HepG2 (cell line): Measurements from ENCODE around the gene FAM118A. TPM values are rescaled to one million over a fixed set of nuclear protein-coding genes. Genes with fewer than 3 reads are reported as not detected.

Experiments
- FOSL1 ChIP-seq: sonication (generic); formaldehyde crosslinking; IDR thresholded peaks from 2 replicates; pipeline ENCODE4 v1.9.0; 2021; ENCODE audit warnings: missing genetic modification reagents, borderline replicate concordance
- FOXA1 ChIP-seq, 2 experiments: fragments of 450-650 bp in 1 of 2; sonication (generic) in 1 of 2; formaldehyde crosslinking in 1 of 2; IDR thresholded peaks; 2 replicates each; pipeline versions ENCODE4 v1.4.0 to v1.6.1; 2016 to 2020; ENCODE audit warnings: missing genetic modification reagents in 1 of 2
- ISX ChIP-seq: sonication (generic); formaldehyde crosslinking; conservative IDR thresholded peaks from 2 replicates; pipeline ENCODE4 v1.5.0; 2020; ENCODE audit warnings: missing genetic modification reagents
- MEIS2 ChIP-seq: sonication (generic); formaldehyde crosslinking; IDR thresholded peaks from 2 replicates; pipeline ENCODE4 v1.9.0; 2021; ENCODE audit warnings: mild to moderate bottlenecking, missing genetic modification reagents
- TAF1 ChIP-seq: sonication (generic); formaldehyde crosslinking; IDR thresholded peaks from 2 replicates; pipeline ENCODE4 v1.4.0; 2020; ENCODE audit warnings: missing genetic modification reagents
- ZNF605 ChIP-seq: sonication (generic); formaldehyde crosslinking; IDR thresholded peaks from 2 replicates; pipeline ENCODE4 v1.8.0; 2022; ENCODE audit warnings: mild to moderate bottlenecking, missing genetic modification reagents
- polyA plus RNA-seq, 8 experiments: library from polyadenylated mRNA; depleted of rRNA in 3 of 8; stranded (reverse) in 7 of 8; unstranded in 1 of 8; fragments of >200 nt; fragmentation: Illumina TruSeq in 4 of 8; extraction: Trizol in 4 of 8; gene quantifications; 2 replicates each; pipeline versions ENCODE4 v1.2.1 to v1.2.3, GENCODE V29; 2011 to 2016; ENCODE audit warnings: low read depth in 4 of 8, missing spikeins in 1 of 8, mixed read lengths in 1 of 8; ENCODE audit not compliant: insufficient read depth in 1 of 8
- total RNA-seq, 5 experiments: library from RNA; depleted of rRNA; stranded (reverse); fragments of >200 nt; fragmentation: Illumina TruSeq; extraction: Trizol; gene quantifications; 2 replicates each; pipeline ENCODE4 v1.2.3, GENCODE V29; 2016; ENCODE audit warnings: low read depth in 1 of 5
- TF ChIP-seq, protein P1 (sequence below): sonication (generic); formaldehyde crosslinking; IDR thresholded peaks from 2 replicates; pipeline ENCODE4 v1.5.0; 2020; ENCODE audit warnings: mild to moderate bottlenecking, missing genetic modification reagents
- TF ChIP-seq, protein P2 (sequence below): sonication (generic); formaldehyde crosslinking; IDR thresholded peaks from 2 replicates; pipeline ENCODE4 v1.4.0; 2020; ENCODE audit warnings: missing genetic modification reagents, mild to moderate bottlenecking, borderline replicate concordance

The FAM118A gene
- total and polyA plus RNA-seq, 2 of the 13 experiments (the other 11 are each of a cell fraction or from before 2014, with no cell fraction given), result 36.7 to 48.2 TPM

DNA sequence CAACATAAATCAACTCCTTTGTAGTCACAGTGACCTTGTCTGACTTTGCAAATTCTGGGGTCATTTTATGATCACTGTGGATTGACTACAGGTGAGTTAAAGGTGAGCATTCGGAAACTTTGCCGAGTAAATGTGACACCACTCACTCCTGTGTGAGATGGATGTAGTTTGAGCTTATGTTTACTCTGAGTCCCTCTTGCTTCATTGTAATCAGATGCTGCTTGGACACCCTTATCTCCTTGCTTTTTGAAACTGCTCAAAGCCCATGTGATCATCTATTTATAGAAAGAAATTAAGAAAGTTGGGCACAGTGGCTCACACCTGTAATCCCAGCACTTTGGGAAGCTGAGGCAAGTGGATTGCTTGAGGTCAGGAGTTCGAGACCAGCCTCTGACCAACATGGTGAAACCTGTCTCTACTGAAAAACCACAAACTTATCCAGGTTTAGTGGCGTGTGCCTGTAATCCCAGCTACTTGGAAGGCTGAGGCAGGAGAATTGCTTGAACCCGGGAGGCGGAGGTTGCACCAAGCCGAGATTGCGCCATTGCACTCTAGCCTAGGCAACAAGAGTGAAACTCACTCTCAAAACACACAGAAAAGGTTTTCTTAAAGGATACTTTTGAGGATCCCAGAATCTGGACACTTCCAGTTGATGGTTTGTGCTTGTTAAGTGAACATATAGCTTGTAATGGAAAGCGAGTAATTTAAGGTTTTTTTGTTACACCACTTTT, 7.2 kb downstream of the FAM118A start (continued):
- TF ChIP-seq, protein P1, sequence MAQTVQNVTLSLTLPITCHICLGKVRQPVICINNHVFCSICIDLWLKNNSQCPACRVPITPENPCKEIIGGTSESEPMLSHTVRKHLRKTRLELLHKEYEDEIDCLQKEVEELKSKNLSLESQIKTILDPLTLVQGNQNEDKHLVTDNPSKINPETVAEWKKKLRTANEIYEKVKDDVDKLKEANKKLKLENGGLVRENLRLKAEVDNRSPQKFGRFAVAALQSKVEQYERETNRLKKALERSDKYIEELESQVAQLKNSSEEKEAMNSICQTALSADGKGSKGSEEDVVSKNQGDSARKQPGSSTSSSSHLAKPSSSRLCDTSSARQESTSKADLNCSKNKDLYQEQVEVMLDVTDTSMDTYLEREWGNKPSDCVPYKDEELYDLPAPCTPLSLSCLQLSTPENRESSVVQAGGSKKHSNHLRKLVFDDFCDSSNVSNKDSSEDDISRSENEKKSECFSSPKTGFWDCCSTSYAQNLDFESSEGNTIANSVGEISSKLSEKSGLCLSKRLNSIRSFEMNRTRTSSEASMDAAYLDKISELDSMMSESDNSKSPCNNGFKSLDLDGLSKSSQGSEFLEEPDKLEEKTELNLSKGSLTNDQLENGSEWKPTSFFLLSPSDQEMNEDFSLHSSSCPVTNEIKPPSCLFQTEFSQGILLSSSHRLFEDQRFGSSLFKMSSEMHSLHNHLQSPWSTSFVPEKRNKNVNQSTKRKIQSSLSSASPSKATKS (CRISPR knock-in tag), result no peak
- TF ChIP-seq ISX, result no peak
- TF ChIP-seq TAF1 (CRISPR knock-in tag), result no peak
- TF ChIP-seq, protein P2, sequence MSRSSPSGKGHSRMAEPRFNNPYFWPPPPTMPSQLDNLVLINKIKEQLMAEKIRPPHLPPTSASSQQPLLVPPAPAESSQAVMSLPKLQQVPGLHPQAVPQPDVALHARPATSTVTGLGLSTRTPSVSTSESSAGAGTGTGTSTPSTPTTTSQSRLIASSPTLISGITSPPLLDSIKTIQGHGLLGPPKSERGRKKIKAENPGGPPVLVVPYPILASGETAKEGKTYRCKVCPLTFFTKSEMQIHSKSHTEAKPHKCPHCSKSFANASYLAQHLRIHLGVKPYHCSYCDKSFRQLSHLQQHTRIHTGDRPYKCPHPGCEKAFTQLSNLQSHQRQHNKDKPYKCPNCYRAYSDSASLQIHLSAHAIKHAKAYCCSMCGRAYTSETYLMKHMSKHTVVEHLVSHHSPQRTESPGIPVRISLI (CRISPR knock-in tag), result no peak
- TF ChIP-seq ZNF605, result no peak
- TF ChIP-seq FOXA1 (IDR thresholded peaks at IDR 0.05), result no peak
- peak; percentile 33; the same call in 1 of the 2 replicates for TF ChIP-seq FOXA1 (CRISPR knock-in tag; IDR thresholded peaks at IDR 0.05)
- no peak for TF ChIP-seq FOSL1 (CRISPR knock-in tag)
- TF ChIP-seq MEIS2 (CRISPR knock-in tag), result 0 out of 2 replicates have a peak, but pooled peaks have one; percentile 27
